ENCODE data around the gene FUBP1.
"Not testable (repeated sequence)": the region's sequence is repeated elsewhere in the genome, so short reads cannot be mapped to it uniquely, and the experiment has no call there.

The FUBP1 gene

GRCh38 chr1:77987919-77988318 is 9.0 kb upstream of the FUBP1 start:
- DNase-seq, result no peak

- DNase-seq, result no peak
Observed at GRCh38 chr1:77986810-77987209, 7.9 kb upstream of the FUBP1 start.

GRCh38 chr1:77984629-77985028 is 5.8 kb upstream of the FUBP1 start:
- no peak for DNase-seq

- no peak for DNase-seq
Observed at GRCh38 chr1:77983997-77984355, 5.1 kb upstream of the FUBP1 start.

GRCh38 chr1:77983352-77983996 is 4.6 kb upstream of the FUBP1 start:
- not testable (repeated sequence) for DNase-seq

- peak; percentile 64 to 69 for DNase-seq
Observed at GRCh38 chr1:77978293-77978968, 441 bp downstream of the FUBP1 start.

- DNase-seq, result no peak
Observed at GRCh38 chr1:77977989-77978292, 931 bp downstream of the FUBP1 start.

- no peak for DNase-seq
Observed at GRCh38 chr1:77976433-77977076, 2.3 kb downstream of the FUBP1 start.

GRCh38 chr1:77975907-77976306 is 3.0 kb downstream of the FUBP1 start:
- no peak for DNase-seq

- DNase-seq, result no peak
Observed at GRCh38 chr1:77975386-77975785, 3.5 kb downstream of the FUBP1 start.

GRCh38 chr1:77972080-77972479 is 6.8 kb downstream of the FUBP1 start:
- no peak for DNase-seq

GRCh38 chr1:77970192-77970591 is 8.7 kb downstream of the FUBP1 start:
- no peak for DNase-seq

- no peak for DNase-seq
Observed at GRCh38 chr1:77966291-77966690, 12.6 kb downstream of the FUBP1 start.

- DNase-seq, result no peak
Observed at GRCh38 chr1:77961392-77961791, 17.5 kb downstream of the FUBP1 start.

- no peak for DNase-seq
Observed at GRCh38 chr1:77958850-77959249, 20.0 kb downstream of the FUBP1 start.

- DNase-seq, result no peak
Observed at GRCh38 chr1:77958391-77958790, 20.5 kb downstream of the FUBP1 start.

- DNase-seq, result no peak
Observed at GRCh38 chr1:77956464-77956863, 22.4 kb downstream of the FUBP1 start.

- DNase-seq, result no peak
Observed at GRCh38 chr1:77955709-77956108, 23.2 kb downstream of the FUBP1 start.

GRCh38 chr1:77954521-77954920 is 24.4 kb downstream of the FUBP1 start:
- no peak for DNase-seq

GRCh38 chr1:77953907-77954306 is 25.0 kb downstream of the FUBP1 start:
- no peak for DNase-seq

- no peak for DNase-seq
Observed at GRCh38 chr1:77951328-77951727, 27.5 kb downstream of the FUBP1 start.

- DNase-seq, result no peak
Observed at GRCh38 chr1:77950873-77951272, 28.0 kb downstream of the FUBP1 start.

- no peak for DNase-seq
Observed at GRCh38 chr1:77948841-77949424, 29.9 kb downstream of the FUBP1 start.

GRCh38 chr1:77945345-77945744 is 33.5 kb downstream of the FUBP1 start:
- no peak for DNase-seq

All from activated CD4-positive, alpha-beta T cell treated with anti-CD3 and anti-CD28 coated beads, Interleukin-2, amount 50 U/mL, for 4 hours (primary cell).